Neural progenitor cell (in vitro differentiated cells): ENCODE data around the gene GALNT7. TPM values are rescaled to one million over a fixed set of nuclear protein-coding genes. Genes with fewer than 3 reads are reported as not detected.
A peak's percentile ranks its signal among the peaks of the same experiment; 100 is the strongest.

Experiments used
- DNase-seq: peaks from one replicate; pipeline ENCODE4 v3.0.0-alpha.2; 2016; ENCODE audit warnings: low spot score
- H2AFZ ChIP-seq: fragments of 200-600 bp; sonication (generic); replicated peaks from 2 replicates; pipeline ENCODE4 v1.6.1; 2016; ENCODE audit warnings: antibody characterized with exemption
- H3F3A ChIP-seq: fragments of 200-600 bp; sonication (generic); 2 replicates; pipeline ENCODE4 v1.6.1; 2016; ENCODE audit warnings: antibody characterized with exemption, low read depth
- H3K27ac ChIP-seq: fragments of 200-600 bp; sonication (generic); 2 replicates; pipeline ENCODE4 v1.5.1; 2016; ENCODE audit warnings: mild to moderate bottlenecking
- H3K27me3 ChIP-seq: fragments of 200-600 bp; sonication (generic); 2 replicates; pipeline ENCODE4 v1.6.1; 2016; ENCODE audit warnings: mild to moderate bottlenecking, moderate library complexity
- H3K36me3 ChIP-seq: fragments of 200-600 bp; sonication (generic); 2 replicates; pipeline ENCODE4 v1.5.1; 2016
- H3K4me1 ChIP-seq: fragments of 200-600 bp; sonication (generic); 2 replicates; pipeline ENCODE4 v1.6.1; 2016; ENCODE audit warnings: mixed run types
- H3K4me2 ChIP-seq: fragments of 200-600 bp; sonication (generic); 2 replicates; pipeline ENCODE4 v1.6.1; 2016
- H3K4me3 ChIP-seq: fragments of 200-600 bp; sonication (generic); 2 replicates; pipeline ENCODE4 v1.5.1; 2016
- H3K79me2 ChIP-seq: fragments of 200-600 bp; sonication (generic); 2 replicates; pipeline ENCODE4 v1.6.1; 2016; ENCODE audit warnings: low read depth
- H3K9ac ChIP-seq: fragments of 200-600 bp; sonication (generic); 2 replicates; pipeline ENCODE4 v1.6.1; 2016
- H3K9me3 ChIP-seq: fragments of 200-600 bp; sonication (generic); 2 replicates; pipeline ENCODE4 v1.5.1; 2016; ENCODE audit warnings: low read depth
- H4K20me1 ChIP-seq: fragments of 200-600 bp; sonication (generic); 2 replicates; pipeline ENCODE4 v1.6.1; 2016; ENCODE audit warnings: low read depth
- H3K27ac Mint-ChIP-seq: 3 replicates; pipeline ENCODE4 v1.8.0; 2021; ENCODE audit warnings: mixed read lengths
- H3K27me3 Mint-ChIP-seq: 2 replicates; pipeline ENCODE4 v1.8.0; 2022; ENCODE audit warnings: low read depth, mild to moderate bottlenecking, inconsistent platforms, moderate library complexity, mixed read lengths; ENCODE audit not compliant: insufficient read depth
- H3K36me3 Mint-ChIP-seq: 3 replicates; pipeline ENCODE4 v1.8.0; 2021; ENCODE audit warnings: mixed read lengths
- H3K4me1 Mint-ChIP-seq: 3 replicates; pipeline ENCODE4 v1.8.0; 2021; ENCODE audit warnings: mixed read lengths
- H3K4me3 Mint-ChIP-seq: 3 replicates; pipeline ENCODE4 v1.8.0; 2021; ENCODE audit warnings: mild to moderate bottlenecking, moderate library complexity, mixed read lengths
- H3K9me3 Mint-ChIP-seq: 3 replicates; pipeline ENCODE4 v1.8.0; 2020; ENCODE audit warnings: mixed read lengths
- CTCF ChIP-seq: fragments of 200-600 bp; sonication (generic); IDR thresholded peaks from 2 replicates; pipeline ENCODE4 v1.5.1; 2017; ENCODE audit warnings: antibody characterized with exemption, mild to moderate bottlenecking
- EZH2 ChIP-seq: fragments of 200-600 bp; sonication (generic); IDR thresholded peaks from 2 replicates; pipeline ENCODE4 v1.6.1; 2017; ENCODE audit warnings: antibody characterized with exemption, mild to moderate bottlenecking, moderate library complexity
- EZH2phosphoT487 ChIP-seq: fragments of 200-600 bp; sonication (generic); IDR thresholded peaks from 2 replicates; pipeline ENCODE4 v1.6.1; 2017; ENCODE audit warnings: antibody characterized with exemption
- total RNA-seq: library from RNA; depleted of rRNA; stranded (reverse); fragments of >200 nt; gene quantifications from 2 replicates; pipeline ENCODE4 v1.2.3, GENCODE V29; 2015; ENCODE audit warnings: low replicate concordance

Gene GALNT7
- total RNA-seq, 1 donor from 2014 or later, result 62.3 TPM

- Mint-ChIP-seq H3K27me3 (no peaks in the 10 kb centered on the region), H3K4me3 (no peak overlapping the region), H3K4me1 (peaks cover 12% of the 10 kb centered on the region), H3K36me3 (peaks cover 6% of the 10 kb centered on the region), H3K27ac (peak overlapping the region; percentile 32), H3K9me3 (no peaks in the 10 kb centered on the region)
- H4K20me1 ChIP-seq, result peaks cover 6% of the 10 kb centered on the region
- H3K9me3 ChIP-seq, result no peaks in the 10 kb centered on the region
- peak overlapping the region; percentile 3 for H3K4me2 ChIP-seq
- no peaks in the 10 kb centered on the region for H3F3A ChIP-seq
- DNase-seq, result peak; percentile 35
- H3K36me3 ChIP-seq, result no peaks in the 10 kb centered on the region
- TF ChIP-seq CTCF (no peak), EZH2 (no peak), EZH2phosphoT487 (no peak)
- no peak overlapping the region for H3K27ac ChIP-seq
- peaks cover 54% of the 10 kb centered on the region for H3K79me2 ChIP-seq
- H3K4me1 ChIP-seq, result peaks cover 13% of the 10 kb centered on the region
- no peaks in the 10 kb centered on the region for H3K27me3 ChIP-seq
- no peak overlapping the region for H3K4me3 ChIP-seq
- no peak overlapping the region for H2AFZ ChIP-seq
- H3K9ac ChIP-seq, result no peak overlapping the region
Observed at GRCh38 chr4:173264684-173265185, 96.1 kb downstream of the GALNT7 start.

DNA sequence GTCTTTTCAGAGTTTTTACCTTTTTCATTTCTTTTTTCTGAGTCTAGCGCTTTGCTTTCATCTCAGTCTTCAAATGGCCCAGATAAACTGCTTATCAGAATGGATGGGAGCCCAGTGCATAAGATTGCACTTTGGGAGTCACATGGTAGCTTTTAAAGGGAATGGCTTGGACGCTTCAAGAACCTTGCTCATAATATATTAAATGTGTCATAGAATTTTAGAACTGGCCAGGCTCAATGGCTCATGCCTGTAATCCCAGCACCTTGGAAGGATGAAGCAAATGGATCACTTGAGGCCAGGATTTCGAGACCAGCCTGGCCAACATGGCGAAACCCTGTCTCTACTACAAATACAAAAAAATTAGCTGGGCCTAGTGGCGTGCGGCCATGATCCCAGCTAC lies 97.1 kb downstream of the GALNT7 start:
- no peak for DNase-seq
- TF ChIP-seq EZH2phosphoT487 (no peak), EZH2 (no peak), CTCF (no peak)
- H3K4me2 ChIP-seq, result no peak overlapping the region

DNA sequence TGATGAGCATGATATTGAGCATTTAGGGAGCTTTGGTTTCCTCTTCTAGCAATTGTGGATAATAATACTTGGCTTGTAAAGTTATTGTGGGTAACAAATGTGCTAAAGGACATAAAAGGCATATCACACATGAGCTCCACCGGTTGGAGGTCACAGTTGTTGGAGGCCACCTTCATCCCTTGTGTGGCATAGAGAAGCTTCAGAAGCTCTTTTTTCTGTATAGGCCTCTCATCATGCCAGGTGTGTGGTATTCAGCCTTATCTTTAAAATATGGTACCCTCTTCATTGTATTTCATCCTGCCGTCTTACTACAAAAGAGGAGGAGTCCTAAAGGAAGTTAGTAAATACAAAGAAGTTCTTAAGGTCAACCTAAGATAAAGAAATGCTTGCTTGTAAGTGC lies 99.1 kb downstream of the GALNT7 start:
- no peak overlapping the region for H3K4me3 Mint-ChIP-seq
- H3K36me3 Mint-ChIP-seq, result peaks cover 6% of the 10 kb centered on the region
- Histone ChIP-seq H3K4me3 (no peak overlapping the region), H3K27me3 (no peaks in the 10 kb centered on the region), H3F3A (no peaks in the 10 kb centered on the region), H2AFZ (no peak overlapping the region), H3K4me1 (peaks cover 13% of the 10 kb centered on the region), H3K9me3 (no peaks in the 10 kb centered on the region), H3K4me2 (no peak overlapping the region), H3K36me3 (no peaks in the 10 kb centered on the region), H3K27ac (no peak overlapping the region), H4K20me1 (peaks cover 6% of the 10 kb centered on the region), H3K9ac (no peak overlapping the region), H3K79me2 (peaks cover 54% of the 10 kb centered on the region)
- no peak overlapping the region for H3K27ac Mint-ChIP-seq
- no peaks in the 10 kb centered on the region for H3K9me3 Mint-ChIP-seq
- no peak for TF ChIP-seq EZH2
- TF ChIP-seq EZH2phosphoT487, result no peak
- H3K27me3 Mint-ChIP-seq, result no peaks in the 10 kb centered on the region
- peaks cover 12% of the 10 kb centered on the region for H3K4me1 Mint-ChIP-seq
- no peak for DNase-seq

More for the DNA sequence above, 97.1 kb downstream of the GALNT7 start:
- Histone ChIP-seq H3K4me1 (peaks cover 13% of the 10 kb centered on the region), H3K27me3 (no peaks in the 10 kb centered on the region), H4K20me1 (peaks cover 6% of the 10 kb centered on the region), H3F3A (no peaks in the 10 kb centered on the region), H3K27ac (no peak overlapping the region), H3K9me3 (no peaks in the 10 kb centered on the region), H3K9ac (no peak overlapping the region), H2AFZ (no peak overlapping the region), H3K36me3 (no peaks in the 10 kb centered on the region), H3K79me2 (peaks cover 53% of the 10 kb centered on the region), H3K4me3 (no peak overlapping the region)
- no peaks in the 10 kb centered on the region for H3K27me3 Mint-ChIP-seq
- H3K27ac Mint-ChIP-seq, result no peak overlapping the region
- H3K4me1 Mint-ChIP-seq, result peaks cover 12% of the 10 kb centered on the region
- peaks cover 6% of the 10 kb centered on the region for H3K36me3 Mint-ChIP-seq
- no peaks in the 10 kb centered on the region for H3K9me3 Mint-ChIP-seq
- no peak overlapping the region for H3K4me3 Mint-ChIP-seq

DNA sequence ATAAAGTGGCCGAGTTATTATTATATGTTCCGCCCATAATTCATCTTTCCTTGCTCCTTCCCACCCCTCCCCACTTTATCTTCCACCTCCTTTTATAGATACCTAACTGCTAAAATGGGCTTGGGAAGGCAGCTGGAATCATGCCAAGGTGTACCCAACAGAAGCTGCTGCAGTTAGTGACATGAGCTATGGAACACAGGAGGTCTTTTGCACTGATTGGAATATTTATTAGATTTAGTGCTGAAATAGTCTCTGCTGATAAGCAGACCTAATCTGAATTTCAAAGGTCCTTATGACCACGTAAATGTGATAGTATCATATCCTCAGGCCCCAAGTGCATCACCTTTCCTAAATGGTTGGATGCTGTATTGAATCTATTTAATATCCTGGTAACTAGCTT lies 100.7 kb downstream of the GALNT7 start:
- H2AFZ ChIP-seq, result no peak overlapping the region
- Mint-ChIP-seq H3K4me3 (no peak overlapping the region), H3K4me1 (peaks cover 10% of the 10 kb centered on the region), H3K36me3 (peaks cover 6% of the 10 kb centered on the region), H3K27me3 (no peaks in the 10 kb centered on the region), H3K27ac (no peak overlapping the region), H3K9me3 (no peaks in the 10 kb centered on the region)
- peaks cover 6% of the 10 kb centered on the region for H4K20me1 ChIP-seq
- no peak for DNase-seq
- no peak overlapping the region for H3K4me2 ChIP-seq
- peaks cover 57% of the 10 kb centered on the region for H3K79me2 ChIP-seq
- no peaks in the 10 kb centered on the region for H3F3A ChIP-seq
- TF ChIP-seq EZH2phosphoT487 (no peak), CTCF (no peak), EZH2 (no peak)
- no peak overlapping the region for H3K9ac ChIP-seq
- no peaks in the 10 kb centered on the region for H3K27me3 ChIP-seq
- H3K4me3 ChIP-seq, result no peak overlapping the region
- no peaks in the 10 kb centered on the region for H3K9me3 ChIP-seq
- peaks cover 8% of the 10 kb centered on the region for H3K4me1 ChIP-seq
- no peak overlapping the region for H3K27ac ChIP-seq
- H3K36me3 ChIP-seq, result no peaks in the 10 kb centered on the region
